Liver (tissue), 9 donors: ENCODE data around the gene SFMBT2. TPM values are rescaled to one million over a fixed set of nuclear protein-coding genes. Genes with fewer than 3 reads are reported as not detected.

Experiments used
- DNase-seq: peaks from one replicate; pipeline ENCODE4 v3.0.0-alpha.2; 2017; ENCODE audit warnings: low spot score
- H3K27ac ChIP-seq, 2 donors: one replicate each; pipeline ENCODE4 v1.7.0; 2013; ENCODE audit warnings: inconsistent platforms in 2 of 2, low read length in 2 of 2, control low read depth in 1 of 2, low read depth in 1 of 2, mild to moderate bottlenecking in 1 of 2
- H3K27me3 ChIP-seq, 4 donors: one replicate each; pipeline versions ENCODE4 v1.6.1 to v1.7.0; 2013; ENCODE audit warnings: low read length in 3 of 4, inconsistent platforms in 1 of 4, mild to moderate bottlenecking in 1 of 4, moderate library complexity in 1 of 4; ENCODE audit not compliant: control insufficient read depth in 4 of 4, insufficient read depth in 4 of 4
- H3K36me3 ChIP-seq, 4 donors: one replicate each; pipeline versions ENCODE4 v1.6.1 to v1.7.0; 2013; ENCODE audit warnings: low read length in 3 of 4, mild to moderate bottlenecking in 3 of 4, low read depth in 1 of 4, moderate library complexity in 1 of 4; ENCODE audit not compliant: control insufficient read depth in 4 of 4, insufficient read depth in 3 of 4
- H3K4me1 ChIP-seq, 4 donors: one replicate each; pipeline versions ENCODE4 v1.6.1 to v1.7.0; 2013; ENCODE audit warnings: low read length in 3 of 4, mild to moderate bottlenecking in 3 of 4, moderate library complexity in 1 of 4; ENCODE audit not compliant: control insufficient read depth in 4 of 4, insufficient read depth in 4 of 4
- H3K4me3 ChIP-seq, 3 donors: one replicate each; pipeline versions ENCODE4 v1.6.1 to v1.7.0; 2013; ENCODE audit warnings: low read length in 3 of 3, control low read depth in 1 of 3, low read depth in 1 of 3, mild to moderate bottlenecking in 1 of 3
- H3K9ac ChIP-seq, 2 donors: one replicate each; pipeline ENCODE4 v1.7.0; 2013; ENCODE audit warnings: low read length in 2 of 2, mild to moderate bottlenecking in 2 of 2, moderate library complexity in 2 of 2, control low read depth in 1 of 2, low read depth in 1 of 2
- H3K9me3 ChIP-seq, 4 donors: one replicate each; pipeline versions ENCODE4 v1.6.1 to v1.7.0; 2013; ENCODE audit warnings: low read length in 3 of 4; ENCODE audit not compliant: control insufficient read depth in 4 of 4
- ATF3 ChIP-seq: IDR thresholded peaks from 2 replicates; pipeline ENCODE4 v1.6.1; 2016; ENCODE audit warnings: antibody characterized with exemption
- CTCF ChIP-seq: fragments of 150-350 bp; IDR thresholded peaks from 2 replicates; pipeline ENCODE4 v1.5.1; 2017; ENCODE audit warnings: improper control_type of control experiment, low read depth, low read length; ENCODE audit not compliant: missing input control
- EGR1 ChIP-seq, 2 donors: IDR thresholded peaks; 2 replicates each; pipeline ENCODE4 v1.6.1; 2016 to 2018; ENCODE audit warnings: antibody characterized with exemption in 2 of 2, low read depth in 2 of 2
- FOXA1 ChIP-seq: IDR thresholded peaks from 2 replicates; pipeline ENCODE4 v1.6.1; 2016; ENCODE audit warnings: antibody characterized with exemption
- FOXA2 ChIP-seq: IDR thresholded peaks from 2 replicates; pipeline ENCODE4 v1.6.1; 2016; ENCODE audit warnings: antibody characterized with exemption
- GABPA ChIP-seq, 2 donors: IDR thresholded peaks in 1 of 2; conservative IDR thresholded peaks in 1 of 2; 2 replicates each; pipeline ENCODE4 v1.6.1; 2016; ENCODE audit warnings: antibody characterized with exemption in 2 of 2, mild to moderate bottlenecking in 1 of 2, moderate library complexity in 1 of 2
- HNF4A ChIP-seq, 2 donors: conservative IDR thresholded peaks; 2 replicates each; pipeline ENCODE4 v1.6.1; 2016; ENCODE audit warnings: antibody characterized with exemption in 2 of 2, mild to moderate bottlenecking in 2 of 2
- HNF4G ChIP-seq: IDR thresholded peaks from 2 replicates; pipeline ENCODE4 v1.6.1; 2016; ENCODE audit warnings: antibody characterized with exemption
- JUND ChIP-seq, 2 donors: IDR thresholded peaks; 2 replicates each; pipeline ENCODE4 v1.6.1; 2016; ENCODE audit warnings: antibody characterized with exemption in 2 of 2
- MAX ChIP-seq: IDR thresholded peaks from 2 replicates; pipeline ENCODE4 v1.6.1; 2016; ENCODE audit warnings: antibody characterized with exemption
- NR2F2 ChIP-seq: IDR thresholded peaks from 2 replicates; pipeline ENCODE4 v1.6.1; 2016; ENCODE audit warnings: antibody characterized with exemption
- RAD21 ChIP-seq, 2 donors: IDR thresholded peaks; 2 replicates each; pipeline ENCODE4 v1.6.1; 2016; ENCODE audit warnings: antibody characterized with exemption in 2 of 2, mild to moderate bottlenecking in 2 of 2
- REST ChIP-seq: IDR thresholded peaks from 2 replicates; pipeline ENCODE4 v1.6.1; 2016; ENCODE audit warnings: antibody characterized with exemption, mild to moderate bottlenecking
- RXRA ChIP-seq, 2 donors: IDR thresholded peaks; 2 replicates each; pipeline ENCODE4 v1.6.1; 2017 to 2018; ENCODE audit warnings: antibody characterized with exemption in 2 of 2, mild to moderate bottlenecking in 1 of 2
- SP1 ChIP-seq: IDR thresholded peaks from 2 replicates; pipeline ENCODE4 v1.6.1; 2018; ENCODE audit warnings: antibody characterized with exemption, mild to moderate bottlenecking
- TAF1 ChIP-seq: conservative IDR thresholded peaks from 2 replicates; pipeline ENCODE4 v1.6.1; 2016; ENCODE audit warnings: antibody characterized with exemption, mild to moderate bottlenecking
- YY1 ChIP-seq: IDR thresholded peaks from 2 replicates; pipeline ENCODE4 v1.6.1; 2016; ENCODE audit warnings: antibody characterized with exemption, mild to moderate bottlenecking
- ZBTB33 ChIP-seq: IDR thresholded peaks from 2 replicates; pipeline ENCODE4 v1.6.1; 2016; ENCODE audit warnings: antibody characterized with exemption
- WGBS: extraction: QIAGEN DNeasy Blood & Tissue Kit; methylation state at CpG from one replicate; pipeline ENCODE4 v1.1.7; 2013; 5-methylcytosine and 5-hydroxymethylcytosine counted together
- polyA plus RNA-seq, 2 donors: library from polyadenylated mRNA; stranded (reverse) in 1 of 2; unstranded in 1 of 2; fragments of 200-250 nt in 1 of 2; fragments of >200 nt in 1 of 2; fragmentation: Nextera tagmentation in 1 of 2; extraction: Ambion mirVana in 1 of 2; gene quantifications; one replicate each; pipeline versions ENCODE4 v1.2.1 to v1.2.3, GENCODE V29; 2013 to 2015
- total RNA-seq, 2 donors: library from RNA; depleted of rRNA; stranded (reverse); fragments of >200 nt; gene quantifications; one replicate each; pipeline ENCODE4 v1.2.3, GENCODE V29; 2014
- donor health status: healthy.
- donor health status: healthy.
- donor health status: healthy.
- donor health status: healthy.
- donor health status: healthy.

The SFMBT2 gene
- total and polyA plus RNA-seq, 4 donors = 0.46 to 2.8 (median 1.5) TPM

- TF ChIP-seq HNF4A (conservative IDR thresholded peaks at IDR 0.05) = no peak
These were observed 134.9 kb downstream of the SFMBT2 start (continued) for GRCh38 chr10:7275761-7276440.

GRCh38 chr10:7274293-7274692 is 136.5 kb downstream of the SFMBT2 start:
- Histone ChIP-seq H3K9ac (no peak overlapping the region), H3K9me3 (no peaks in the 10 kb centered on the region), H3K36me3 (no peaks in the 10 kb centered on the region), H3K27ac (no peak overlapping the region), H3K4me3 (no peak overlapping the region), H3K4me1 (no peaks in the 10 kb centered on the region), H3K27me3 (no peaks in the 10 kb centered on the region)
- TF ChIP-seq SP1 = no peak
- no peak for TF ChIP-seq CTCF
- TF ChIP-seq FOXA1 = no peak
- TF ChIP-seq HNF4G = no peak
- TF ChIP-seq HNF4A (conservative IDR thresholded peaks at IDR 0.05) = no peak
- no peak for TF ChIP-seq RXRA (IDR thresholded peaks at IDR 0.05)
- no peak for TF ChIP-seq GABPA (IDR thresholded peaks at IDR 0.05 in 1 of 2, conservative IDR thresholded peaks at IDR 0.05 in 1 of 2)
- no peak for TF ChIP-seq FOXA2
- no peak for TF ChIP-seq ZBTB33
- no peak for TF ChIP-seq REST
- no peak for TF ChIP-seq MAX
- TF ChIP-seq YY1 = no peak
- TF ChIP-seq NR2F2 = no peak
- no peak for DNase-seq
- WGBS = 90% methylated on average over 2 of the region's 2 CpGs

- Histone ChIP-seq H3K27me3 (no peaks in the 10 kb centered on the region), H3K9ac (no peak overlapping the region), H3K36me3 (no peaks in the 10 kb centered on the region), H3K4me3 (no peak overlapping the region), H3K27ac (no peak overlapping the region), H3K9me3 (no peaks in the 10 kb centered on the region), H3K4me1 (no peaks in the 10 kb centered on the region)
- DNase-seq = no peak
- 85% methylated on average over 4 of the region's 4 CpGs for WGBS
- TF ChIP-seq SP1 (no peak), MAX (no peak), HNF4G (no peak), EGR1 (IDR thresholded peaks at IDR 0.05; ENCODE audit: low read depth in 2 of 2) (no peak), TAF1 (no peak), ZBTB33 (no peak), ATF3 (no peak), FOXA1 (no peak), GABPA (IDR thresholded peaks at IDR 0.05 in 1 of 2, conservative IDR thresholded peaks at IDR 0.05 in 1 of 2) (no peak), JUND (IDR thresholded peaks at IDR 0.05) (no peak), RAD21 (IDR thresholded peaks at IDR 0.05) (no peak), HNF4A (conservative IDR thresholded peaks at IDR 0.05) (no peak), FOXA2 (no peak)
These were observed 138.8 kb downstream of the SFMBT2 start for GRCh38 chr10:7272008-7272407.
